Measurements from ENCODE around the gene TSPAN15.

Gene TSPAN15

DNA sequence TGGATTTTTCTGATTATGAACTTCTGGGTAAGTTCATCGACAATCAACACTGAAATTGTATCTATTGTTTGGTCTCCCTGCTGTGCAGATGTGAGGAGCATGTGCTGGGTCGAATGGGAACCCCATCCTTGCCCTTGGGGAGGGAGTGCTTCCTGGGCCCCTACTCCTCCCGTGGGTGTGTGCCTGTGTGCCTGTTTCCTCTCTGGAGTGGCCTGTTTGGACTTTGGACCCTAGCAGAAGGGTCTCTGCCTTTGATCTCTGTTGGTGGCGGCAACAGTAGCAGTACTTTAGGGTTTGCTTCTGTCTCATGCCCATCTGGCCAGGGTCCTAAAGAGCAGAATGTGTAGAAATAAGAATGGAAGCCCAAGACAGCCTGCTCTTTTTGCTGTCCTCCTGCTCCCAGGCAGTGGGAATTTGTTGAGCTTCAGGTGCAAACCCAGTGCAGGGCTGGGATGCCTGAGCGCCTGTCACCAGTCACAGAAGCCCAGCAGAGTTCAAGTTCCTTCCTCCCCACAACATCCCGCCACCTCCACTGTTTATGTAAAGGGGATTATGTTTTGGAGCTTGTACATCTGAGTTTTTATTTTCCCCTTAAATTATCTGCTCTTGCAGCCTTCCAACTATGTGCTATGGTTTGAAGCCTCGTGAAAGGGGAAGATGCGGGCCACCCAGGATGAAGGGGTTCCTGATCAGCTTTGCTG, 33.1 kb upstream of the TSPAN15 start:
- no peak for DNase-seq

DNA sequence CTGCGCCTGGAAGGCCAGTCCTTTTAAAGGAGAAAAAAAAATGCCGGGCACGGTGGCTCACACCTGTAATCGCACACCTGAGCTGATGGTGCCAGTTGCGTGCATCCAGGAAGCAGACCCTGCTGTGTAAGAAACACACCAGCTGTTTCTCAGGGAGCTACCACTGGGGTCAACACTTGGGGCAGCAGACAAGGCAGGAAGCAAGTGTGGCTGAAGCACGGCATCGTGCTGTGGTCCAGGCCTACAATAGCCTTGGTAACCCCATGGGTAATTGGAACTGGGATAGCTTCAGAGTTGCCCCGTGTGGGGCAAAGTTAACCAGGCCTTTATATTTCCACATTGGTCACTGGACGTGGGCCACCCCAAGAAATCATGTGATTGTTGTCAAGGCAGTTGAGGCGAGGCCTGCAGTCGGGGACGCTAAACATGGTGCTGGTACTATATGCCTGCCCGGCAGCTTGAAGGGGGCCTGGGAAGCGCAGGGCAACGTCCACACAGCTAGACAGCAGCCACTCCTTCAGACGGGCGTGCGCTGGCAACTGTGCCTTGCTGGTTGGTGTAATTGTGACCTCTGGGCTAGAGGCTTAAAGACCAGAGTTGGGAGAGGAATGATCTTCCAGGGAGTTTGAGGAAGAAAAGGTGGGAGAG, 32.0 kb upstream of the TSPAN15 start:
- DNase-seq, result no peak

DNA sequence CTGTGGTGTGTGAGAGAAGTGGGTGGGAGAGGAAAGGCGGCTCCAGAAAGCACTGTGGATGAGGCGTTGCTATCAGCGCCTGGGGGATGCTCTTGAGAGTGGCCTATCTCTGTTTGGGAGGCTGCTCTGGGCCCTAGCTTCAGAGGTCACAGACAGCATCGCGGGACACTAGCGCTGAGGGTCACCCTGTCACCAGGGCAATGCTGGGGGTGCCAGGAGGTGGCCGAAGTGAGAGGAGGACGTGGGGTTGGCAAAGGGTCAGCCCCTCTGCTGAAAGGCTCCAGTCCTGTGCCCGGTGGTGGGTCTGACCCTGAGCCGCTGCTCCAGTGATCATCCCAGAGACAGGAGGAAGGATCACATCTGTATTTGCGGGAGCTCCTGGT, 31.5 kb upstream of the TSPAN15 start:
- DNase-seq, result no peak

DNA sequence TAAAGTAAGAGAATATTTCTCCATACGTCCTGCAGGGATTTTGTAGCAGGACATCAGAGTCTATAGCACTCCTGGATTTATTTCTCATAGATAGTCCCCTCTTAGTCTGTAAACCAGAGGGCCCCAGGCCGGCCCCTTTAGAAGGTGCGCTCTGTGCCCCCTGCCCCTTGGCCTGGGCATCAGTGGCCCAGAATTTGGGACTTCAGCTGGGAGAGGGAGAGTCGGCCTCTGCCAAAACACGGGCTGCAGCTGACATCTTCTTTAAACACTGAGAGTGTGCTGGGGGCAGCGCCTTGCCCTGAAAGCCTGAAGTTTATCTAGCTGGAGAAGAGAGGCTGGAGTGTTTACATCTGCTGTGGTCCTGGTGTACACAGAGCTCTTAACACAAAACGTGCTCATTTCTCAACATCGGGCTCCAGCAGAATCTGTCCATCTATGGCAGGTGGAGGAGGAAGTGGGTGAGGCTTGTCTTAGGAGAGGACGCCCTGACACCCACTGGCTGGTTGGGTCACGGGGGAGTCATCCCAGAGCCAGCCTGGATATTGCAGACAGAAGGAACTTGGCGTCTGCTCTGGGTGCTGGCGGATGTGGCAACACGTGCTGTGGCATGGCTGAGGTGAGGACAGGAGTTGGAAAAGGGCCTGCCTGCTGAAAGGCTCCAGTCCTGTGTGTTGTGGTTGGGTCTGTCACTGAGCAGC, 29.5 kb upstream of the TSPAN15 start:
- DNase-seq, result no peak

DNA sequence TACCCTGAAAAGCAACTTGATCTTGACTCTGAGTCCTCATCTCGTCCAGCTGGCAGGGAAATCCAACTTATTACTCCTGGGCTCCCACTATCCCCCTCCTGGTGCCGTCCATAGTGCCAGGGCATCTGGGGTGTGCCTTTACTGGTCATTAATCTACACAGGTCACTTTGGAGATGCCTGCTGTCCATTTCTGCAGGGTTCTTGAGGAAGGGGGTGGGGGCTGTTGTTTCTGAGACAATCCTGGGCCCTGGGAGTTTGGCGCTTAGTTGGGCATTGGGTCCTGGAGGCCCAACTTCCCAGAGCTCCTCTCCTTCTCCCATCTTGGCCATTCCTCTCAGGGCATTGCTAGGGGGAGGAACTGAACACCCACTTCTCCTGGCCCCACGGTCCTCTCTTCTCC, 28.6 kb upstream of the TSPAN15 start:
- DNase-seq, result no peak

DNA sequence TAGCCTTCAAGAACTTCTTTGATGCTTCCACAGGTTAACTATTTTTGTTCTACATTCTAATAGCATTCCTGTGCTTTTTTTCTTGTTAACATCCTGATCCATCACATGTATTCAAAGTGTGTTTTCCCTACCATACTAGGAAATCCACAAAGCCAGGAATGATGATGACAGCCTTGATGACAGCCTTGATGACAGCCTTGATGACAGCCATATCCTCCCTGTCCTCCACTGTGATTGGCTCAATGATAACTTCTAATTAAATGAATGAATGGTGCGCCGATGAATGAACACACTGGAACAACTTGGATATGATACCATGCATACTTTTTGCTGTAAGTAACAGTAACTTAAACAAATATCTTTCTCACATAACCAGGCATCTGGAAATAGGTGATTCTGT, 26.2 kb upstream of the TSPAN15 start:
- DNase-seq, result no peak

DNA sequence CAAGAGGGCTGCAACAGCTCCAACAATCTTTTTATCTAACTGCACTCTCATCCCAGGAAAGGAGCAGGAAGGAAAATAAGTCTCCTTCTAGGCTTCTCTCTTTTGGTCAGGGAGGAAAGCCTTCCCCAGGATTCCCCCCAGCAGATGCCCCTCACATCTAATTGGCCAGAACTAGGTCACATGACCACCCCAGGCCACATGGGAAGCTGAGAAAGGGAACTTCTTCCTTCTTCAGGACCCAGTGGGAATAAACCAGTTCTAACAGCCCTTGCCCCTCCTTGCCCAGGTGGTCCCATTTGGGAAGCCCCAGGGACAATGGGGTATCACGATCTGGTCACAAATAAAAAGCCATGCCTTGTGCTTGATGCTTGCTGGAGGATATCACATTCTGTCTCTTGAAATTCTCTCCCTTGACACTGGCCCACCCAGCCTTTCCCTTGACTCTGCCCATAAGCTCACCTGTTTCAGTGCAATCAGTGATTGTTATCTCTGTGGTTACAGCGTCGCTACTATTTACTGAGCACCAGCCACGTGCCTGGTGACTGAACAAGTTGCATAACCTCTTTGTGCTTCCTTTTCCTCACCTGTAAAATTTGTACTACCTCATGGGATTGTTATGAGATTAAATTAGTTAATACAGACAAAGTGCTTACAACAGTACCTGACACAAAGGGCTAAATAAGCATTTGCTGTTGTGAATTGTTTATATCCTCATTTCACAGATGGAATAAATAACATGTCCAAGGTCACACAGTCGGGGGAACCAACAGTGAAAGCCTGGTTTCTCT, 25.6 kb upstream of the TSPAN15 start:
- no peak for DNase-seq

DNA sequence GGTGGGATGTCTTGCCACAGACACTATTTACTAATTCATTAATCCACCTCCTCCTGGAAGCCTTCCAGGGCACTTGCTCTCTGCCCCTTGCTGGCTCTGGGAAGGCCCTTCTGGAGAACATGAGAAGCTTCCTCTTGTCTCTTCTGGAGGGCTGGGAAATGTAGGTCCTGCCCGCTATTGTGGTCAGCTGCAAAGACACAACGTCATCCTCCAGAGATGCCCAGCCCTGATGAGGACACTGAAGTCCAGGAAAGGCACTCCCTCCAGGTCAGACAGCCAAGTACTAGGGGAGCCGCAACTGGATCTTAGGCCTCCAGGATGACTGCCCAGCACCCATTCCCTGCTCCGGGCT, 24.9 kb upstream of the TSPAN15 start:
- no peak for DNase-seq

DNA sequence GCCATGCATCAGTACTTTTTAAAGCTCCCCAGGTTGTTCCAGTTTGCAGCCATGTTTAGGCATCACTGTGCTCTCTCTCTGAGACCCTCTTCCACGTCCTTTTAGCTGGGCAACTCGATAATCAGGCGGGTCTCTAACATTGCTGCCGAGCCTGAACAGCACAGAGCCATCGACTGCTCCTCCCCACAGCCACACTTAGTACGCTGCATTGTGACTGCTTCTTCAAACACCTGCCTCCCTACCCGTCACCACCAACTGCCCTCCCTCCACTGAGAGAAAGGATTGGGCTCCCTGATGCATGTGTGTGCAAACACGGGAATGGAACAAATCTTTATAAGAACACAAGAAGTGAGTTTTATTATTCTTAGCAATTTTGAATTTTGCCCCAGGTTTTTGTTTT, 23.1 kb upstream of the TSPAN15 start:
- no peak for DNase-seq

DNA sequence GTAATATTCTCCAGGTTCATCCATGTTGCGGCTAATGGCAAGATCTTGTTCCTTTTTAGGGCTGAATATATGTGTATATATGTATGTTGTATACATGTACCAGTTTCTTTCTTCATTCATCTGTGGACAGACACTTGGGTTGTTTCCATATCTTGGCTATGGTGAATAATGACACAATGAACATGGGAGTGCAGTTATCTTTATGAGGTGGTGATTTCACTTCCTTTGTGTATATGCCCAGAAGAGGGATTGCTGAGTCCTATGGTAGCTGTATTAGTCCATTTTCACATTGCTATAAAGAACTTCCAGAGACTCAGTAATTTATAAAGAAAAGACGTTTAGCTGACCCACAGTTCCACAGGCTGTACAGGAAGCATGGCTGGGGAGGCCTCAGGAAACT, 17.1 kb upstream of the TSPAN15 start:
- no peak for DNase-seq

DNA sequence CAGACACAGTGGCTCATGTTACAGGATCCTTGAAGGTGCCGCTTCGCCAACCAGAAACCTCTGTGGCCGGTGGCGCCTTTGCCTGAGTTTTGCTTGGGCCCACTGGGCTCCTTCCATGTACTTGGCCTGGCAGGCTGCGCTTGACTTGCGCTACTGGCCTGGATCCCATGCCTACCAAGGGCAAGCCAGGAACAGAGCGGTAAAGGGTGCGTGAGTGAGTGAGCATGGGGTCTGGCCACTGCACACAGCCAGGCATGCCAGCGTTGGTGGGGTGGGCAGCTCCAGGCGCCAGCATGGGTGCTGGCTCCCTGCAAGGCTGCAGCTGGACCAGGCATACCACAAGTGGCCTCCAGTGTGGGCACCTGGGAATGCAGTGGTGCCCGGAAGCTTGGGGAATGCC, 16.3 kb upstream of the TSPAN15 start:
- no peak for DNase-seq

DNA sequence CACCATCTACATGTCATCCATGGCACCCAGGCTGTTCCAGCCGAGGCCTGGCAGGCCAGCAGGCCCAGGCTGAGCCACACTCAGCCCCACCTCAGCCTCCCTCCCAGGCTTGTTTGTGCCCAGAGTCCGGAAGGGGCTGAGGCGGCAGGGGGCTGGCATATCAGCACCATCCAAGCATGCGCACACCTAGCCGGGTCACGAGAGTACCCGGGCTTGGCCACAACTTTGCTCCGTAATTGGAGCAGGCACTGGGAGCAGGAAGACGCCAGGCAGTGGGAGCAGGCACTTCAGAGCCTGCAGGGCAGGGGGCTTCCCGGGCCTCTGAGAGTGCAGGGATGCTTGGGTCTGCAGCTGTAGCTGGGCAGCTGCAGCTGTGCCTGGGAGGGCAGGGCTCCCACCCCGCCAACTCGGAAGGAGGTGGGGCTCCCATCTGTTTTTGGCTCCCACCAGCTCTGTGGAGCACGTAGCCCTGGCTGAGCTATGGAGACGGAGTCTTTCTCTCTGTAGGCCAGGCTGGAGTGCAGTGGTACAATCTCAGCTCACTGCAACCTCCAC, 15.2 kb upstream of the TSPAN15 start:
- no peak for DNase-seq

DNA sequence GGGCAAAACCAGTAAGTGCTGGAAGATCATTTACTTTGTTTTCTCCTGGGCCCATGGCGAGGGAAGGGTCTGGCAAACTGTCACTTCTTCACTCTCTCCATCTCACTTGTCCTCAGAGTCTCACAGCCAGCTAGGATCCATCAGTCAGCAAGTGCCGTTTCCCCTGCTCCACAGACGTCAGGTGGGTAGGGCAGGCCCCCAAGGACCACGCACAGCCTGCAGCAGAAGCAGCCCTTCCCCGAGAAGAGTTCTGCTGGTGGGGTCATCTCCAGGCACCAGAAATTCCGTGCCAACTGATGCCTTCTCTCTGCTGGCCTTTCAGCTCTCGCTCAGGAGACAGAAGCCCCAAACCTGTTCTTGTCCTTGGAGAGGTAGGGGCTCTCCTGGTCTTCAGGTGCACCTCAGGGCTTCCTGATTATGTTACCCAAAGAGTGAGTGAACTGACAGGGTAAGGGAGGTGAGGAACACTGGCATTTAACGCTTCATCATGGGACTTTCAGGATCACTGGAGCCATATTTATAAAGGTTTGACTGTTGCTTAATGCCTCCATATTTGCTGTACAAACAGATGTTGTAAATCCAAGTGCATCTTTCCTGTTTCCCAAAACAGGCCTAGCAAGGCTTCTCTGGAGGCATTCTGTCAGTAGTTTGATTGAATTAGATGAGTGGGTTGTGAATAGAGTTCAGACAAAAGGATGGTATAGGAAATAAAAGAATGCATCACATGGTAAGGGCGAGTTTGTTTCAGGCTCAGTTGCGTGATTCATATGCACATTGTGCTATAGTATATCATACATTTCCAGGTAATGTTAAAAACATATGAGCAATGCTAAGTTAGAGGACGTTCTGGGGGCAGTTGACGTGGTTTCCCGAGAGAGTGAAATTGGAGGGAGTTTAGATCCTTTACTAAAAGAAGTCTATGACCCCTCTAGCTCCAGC, 13.7 kb upstream of the TSPAN15 start:
- no peak for DNase-seq

DNA sequence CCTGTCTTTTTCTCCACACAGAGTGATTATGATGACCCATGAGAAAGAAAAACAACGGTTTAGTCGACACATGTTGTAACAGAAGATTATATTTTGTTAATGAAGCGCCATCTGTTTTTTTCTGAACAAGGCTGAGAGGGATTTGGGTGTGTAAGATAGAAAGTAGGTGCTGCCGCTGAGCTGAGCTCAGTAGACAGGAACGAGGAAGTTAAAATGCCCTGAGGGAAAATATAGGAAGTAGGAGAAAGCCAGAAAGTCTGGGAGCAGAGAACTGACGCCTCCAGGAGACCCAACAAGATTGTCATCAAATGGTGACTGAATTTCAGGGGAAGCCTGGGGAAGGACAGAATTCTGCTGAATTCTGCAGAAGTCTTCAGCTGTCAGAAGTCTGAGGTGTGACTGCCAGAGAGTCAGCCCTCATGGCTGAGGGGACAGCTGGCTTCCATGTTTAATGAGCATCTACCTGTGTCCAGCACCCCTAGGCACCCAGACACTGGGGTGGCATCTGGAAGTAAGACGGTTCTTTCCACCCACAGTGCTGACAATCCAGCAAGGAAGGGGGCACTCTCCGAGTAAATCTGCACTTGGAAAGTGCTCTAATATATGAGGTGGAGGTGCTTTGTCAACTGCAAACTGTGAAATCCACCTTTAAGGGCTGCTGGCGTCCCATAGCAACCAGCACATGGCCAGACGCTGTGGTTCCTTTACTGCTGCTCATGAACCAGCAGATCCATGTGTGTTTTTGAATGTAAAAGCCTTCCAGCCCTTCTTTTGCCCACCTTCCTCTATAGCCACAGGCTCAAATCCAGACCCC, 12.5 kb upstream of the TSPAN15 start:
- no peak for DNase-seq

DNA sequence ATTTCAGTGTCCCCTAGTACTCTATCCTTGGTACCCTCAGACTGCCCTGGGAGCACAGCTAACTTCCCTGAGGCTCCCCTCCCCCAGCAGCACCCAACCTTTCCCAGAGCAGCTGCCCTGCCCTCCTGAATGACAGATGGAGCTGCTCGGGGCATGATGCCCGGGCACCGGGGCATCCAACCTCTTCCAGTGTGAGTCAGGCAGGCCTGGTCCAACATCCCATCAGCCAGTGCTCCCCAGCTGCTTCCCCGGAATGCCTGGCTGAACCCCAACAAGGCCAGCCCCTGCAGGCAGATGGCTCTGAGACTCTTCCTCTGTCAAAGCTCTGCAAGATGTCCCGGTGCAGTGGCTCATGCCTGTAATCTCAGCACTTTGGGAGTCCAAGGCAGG, 11.9 kb upstream of the TSPAN15 start:
- DNase-seq, result peak; percentile 61

DNA sequence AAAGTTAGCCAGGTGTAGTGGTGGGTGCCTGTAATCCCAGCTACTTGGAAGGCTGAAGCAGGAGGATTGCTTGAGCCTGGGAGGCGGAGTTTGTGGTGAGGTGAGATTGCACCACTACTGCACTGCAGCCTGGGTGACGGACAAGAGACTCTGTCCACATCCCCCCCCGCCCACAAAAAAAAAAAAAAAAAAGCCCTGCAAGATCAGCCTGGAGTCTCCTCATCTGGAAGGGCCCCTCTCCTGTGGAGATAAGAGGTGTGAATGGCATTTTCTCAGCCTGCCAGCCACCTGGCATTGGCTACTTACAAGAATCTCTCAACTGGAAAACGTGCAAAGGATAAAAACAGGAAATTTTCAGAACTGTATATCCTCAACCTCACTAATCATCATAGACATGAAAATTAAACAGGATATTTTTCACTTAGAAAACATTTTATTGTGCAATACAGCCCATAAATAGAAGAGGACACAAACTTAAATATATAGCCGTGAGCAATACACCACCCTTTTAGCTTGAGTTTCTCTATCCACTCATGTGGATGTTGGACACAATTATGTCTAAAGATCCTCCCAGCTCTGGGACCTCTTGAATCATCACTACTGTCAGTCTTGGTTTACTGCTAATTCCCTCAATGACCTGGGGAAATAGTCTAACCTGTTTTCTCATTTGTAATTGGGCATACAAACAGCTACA, 11.3 kb upstream of the TSPAN15 start:
- no peak for DNase-seq

DNA sequence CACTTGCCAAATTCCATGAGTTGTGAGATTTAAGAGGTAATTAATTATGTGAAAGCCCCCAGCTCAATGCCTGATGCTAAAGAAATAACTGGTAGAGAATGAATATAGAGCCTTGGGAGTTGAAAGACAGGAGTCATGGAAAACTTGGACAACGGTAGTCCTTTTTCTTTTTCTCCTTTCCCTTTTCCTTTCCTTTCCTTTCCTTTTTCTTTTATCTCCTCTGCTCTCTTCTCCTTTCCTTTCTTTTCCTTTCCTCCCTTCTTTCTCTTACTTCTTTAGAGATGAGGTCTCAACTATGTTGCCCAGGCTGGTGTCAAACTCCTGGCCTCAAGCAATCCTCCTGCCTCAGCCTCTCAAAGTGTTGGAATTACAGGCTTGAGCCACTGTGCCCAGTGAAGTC, 7.9 kb upstream of the TSPAN15 start:
- no peak for DNase-seq

DNA sequence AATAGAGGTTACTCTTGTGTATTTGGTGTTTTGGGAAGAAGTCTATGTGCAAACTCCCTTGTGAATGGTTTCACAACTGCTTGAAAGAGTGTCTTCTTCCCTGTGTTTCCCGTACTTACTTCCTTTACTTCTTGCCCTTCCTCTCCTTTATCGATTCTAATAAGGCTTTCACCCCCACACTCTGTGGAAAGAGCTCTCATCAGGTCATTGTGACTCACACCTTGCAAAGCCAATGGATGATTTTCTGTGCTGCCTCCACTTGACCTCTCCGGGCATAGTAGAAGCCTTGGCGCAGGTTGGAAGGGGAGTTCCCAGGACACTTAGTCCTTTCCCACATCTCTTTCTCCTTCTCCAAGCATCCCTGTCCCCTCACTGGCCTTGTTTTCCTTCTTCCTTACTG, 6.2 kb upstream of the TSPAN15 start:
- no peak for DNase-seq

DNA sequence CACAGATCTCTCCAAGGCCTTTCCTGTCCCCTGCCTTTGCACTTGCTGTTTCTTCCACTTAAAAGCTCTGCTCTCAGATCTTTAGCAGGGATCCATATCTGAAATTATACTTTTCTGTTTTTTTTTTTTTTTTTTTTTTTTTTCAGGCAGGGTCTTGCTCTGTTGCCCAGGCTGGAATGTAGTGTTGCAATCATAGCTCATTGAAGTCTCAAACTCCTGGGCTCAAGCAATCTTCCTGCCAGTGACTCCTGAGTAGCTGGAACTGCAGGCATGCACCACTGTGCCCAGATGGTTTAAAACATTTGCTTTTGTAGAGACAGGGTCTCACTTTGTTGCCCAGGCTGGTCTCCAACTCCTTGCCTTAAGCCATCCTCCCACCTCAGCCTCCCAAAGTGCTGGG, 5.0 kb upstream of the TSPAN15 start:
- DNase-seq, result no peak

DNA sequence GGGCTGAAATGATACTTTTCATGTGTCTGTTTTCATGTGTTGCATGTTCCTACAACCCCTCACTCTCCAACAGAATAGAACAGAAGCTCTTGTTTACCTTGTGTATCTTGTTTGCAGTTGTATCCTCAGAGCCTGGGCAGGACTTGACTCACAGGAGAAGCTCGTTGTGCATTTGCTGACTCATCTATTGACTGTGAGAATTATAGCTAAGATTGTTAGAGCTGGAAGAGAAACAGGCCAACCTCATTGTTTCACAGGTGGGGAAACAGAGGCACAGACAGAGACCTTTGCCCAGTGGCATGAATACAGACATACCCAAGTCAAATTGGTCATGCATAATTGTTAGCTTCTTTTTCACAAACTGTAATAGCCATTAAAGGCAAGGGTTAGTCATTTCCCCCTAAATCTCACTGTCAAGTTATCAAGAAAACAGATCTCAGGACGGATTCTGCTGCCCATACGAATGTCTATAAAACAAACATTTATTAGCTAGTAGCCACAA, 4.6 kb upstream of the TSPAN15 start:
- no peak for DNase-seq

DNA sequence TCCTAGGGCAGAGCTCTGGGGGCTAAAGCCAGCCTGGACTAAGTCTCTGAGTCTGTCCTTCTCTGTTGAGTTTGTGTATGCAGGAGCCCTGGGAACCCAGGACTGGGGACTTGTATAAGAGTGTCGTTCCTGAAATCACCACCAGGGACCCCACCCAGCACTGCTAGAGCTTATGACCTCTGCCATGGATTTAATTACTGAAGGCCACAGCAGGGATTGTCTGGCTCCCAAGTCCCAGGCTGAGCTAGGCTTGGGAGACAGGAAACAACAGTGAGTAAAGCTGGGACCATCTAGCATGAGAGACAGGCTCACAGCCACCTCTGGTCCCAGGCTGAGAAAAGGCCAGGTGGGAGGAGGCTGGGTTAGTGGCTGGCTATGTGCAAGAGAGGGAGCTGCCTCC, 1.4 kb upstream of the TSPAN15 start:
- no peak for DNase-seq

Data from right forelimb (tissue), 1 donor.